ENCODE data around the gene LHFPL4. TPM values are rescaled to one million over a fixed set of nuclear protein-coding genes. Genes with fewer than 3 reads are reported as not detected.
"Not testable (repeated sequence)": the region's sequence is repeated elsewhere in the genome, so short reads cannot be mapped to it uniquely, and the experiment has no call there.

Gene LHFPL4
- polyA plus RNA-seq, result under 1 TPM in 2 of 3 donors, not detected in 1; 0.06 to 0.21 TPM

DNA sequence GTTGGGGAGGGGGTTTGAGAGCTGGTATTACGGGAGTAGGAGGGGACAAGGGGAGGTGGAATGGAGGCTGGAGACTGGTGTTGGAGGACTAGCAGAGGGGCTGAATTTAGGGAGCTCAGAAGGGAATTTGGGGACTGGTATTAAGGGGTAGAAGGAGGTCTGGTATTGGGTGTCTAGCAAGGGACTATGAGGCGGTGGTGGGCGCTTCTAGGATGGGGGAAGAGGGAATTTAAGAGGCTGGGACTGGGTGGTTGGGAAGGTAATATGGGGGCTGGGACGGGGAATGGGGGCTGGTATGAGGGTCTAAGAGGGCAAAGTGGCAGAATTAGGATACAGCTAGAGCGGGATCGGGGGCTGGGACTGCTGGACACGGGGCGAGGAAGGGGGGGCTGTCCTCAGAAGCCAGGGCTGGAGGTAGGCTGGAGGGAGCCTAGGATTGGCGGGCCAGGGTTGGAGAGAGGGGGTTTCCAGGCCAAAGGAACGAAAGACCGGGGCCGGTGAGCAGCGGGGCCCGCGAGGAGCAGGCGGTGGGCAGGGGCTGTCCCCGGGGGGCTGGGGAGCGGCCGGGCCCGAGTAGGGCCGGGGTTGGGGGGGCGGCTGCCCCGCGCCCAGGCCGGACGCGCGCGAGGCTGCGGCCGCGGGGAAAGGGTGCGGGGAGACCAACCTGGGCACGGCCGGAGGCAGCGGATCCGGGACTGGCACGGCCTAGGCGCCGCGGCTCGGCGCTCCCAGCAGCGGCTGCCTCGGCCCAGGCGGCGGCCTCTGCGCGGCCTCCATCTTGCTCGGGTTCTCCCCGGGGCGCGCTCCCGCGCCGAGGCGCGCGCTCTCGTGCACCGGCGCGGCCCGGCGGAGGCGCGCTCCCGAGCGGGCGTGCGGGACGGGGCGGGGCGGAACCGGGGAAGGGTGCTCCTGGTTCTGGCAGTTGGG is at the start of gene LHFPL4:
Gene LHFPL4, minus strand, starts transcription at position 802 of the 927 bp plus-strand sequence. CDS start 1,143 bp downstream, outside the sequence.
- Mint-ChIP-seq H3K27ac (no peak within 1 kb of the TSS), H3K9me3 (peaks cover 0 to 7% (median 0%) of the 10 kb centered on the region in 6 donors), H3K4me3 (peak within 1 kb of the TSS in 1 of 5 donors; percentile 8)

DNA sequence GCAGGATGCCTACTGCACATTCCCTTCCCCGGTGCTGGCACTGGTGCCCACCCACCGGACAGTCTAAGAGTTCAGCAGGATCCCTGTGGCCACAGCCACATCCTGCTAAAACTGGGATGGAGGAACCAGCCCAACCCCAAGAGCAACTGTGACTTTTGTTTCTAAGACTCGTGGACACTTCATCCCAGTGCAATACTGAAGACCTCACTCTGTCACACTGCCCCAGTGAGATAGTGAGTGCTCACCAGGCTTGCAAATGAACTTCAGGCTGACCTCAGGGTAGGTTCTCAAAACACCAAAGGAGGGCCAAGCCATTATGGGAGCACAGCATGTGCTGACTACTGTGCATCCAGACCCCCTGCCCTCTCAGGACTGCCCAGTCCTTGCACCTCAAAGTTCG is 49.0 kb upstream of the LHFPL4 start:
- Mint-ChIP-seq H3K4me3 (no peak overlapping the region), H3K9me3 (peaks cover 0 to 13% (median 3%) of the 10 kb centered on the region in 6 donors), H3K27me3 (ENCODE audit: low read depth in 3 of 3) (peaks cover 9 to 21% (median 18%) of the 10 kb centered on the region in 3 donors), H3K4me1 (peaks cover 2 to 5% of the 10 kb centered on the region in 2 donors), H3K36me3 (peaks cover 0 to 3% (median 0%) of the 10 kb centered on the region in 3 donors), H3K27ac (no peak overlapping the region)
- no peak for DNase-seq

More for the DNA sequence above, at the start of gene LHFPL4:
- peaks cover 0 to 3% (median 0%) of the 10 kb centered on the region in 3 donors for H3K36me3 Mint-ChIP-seq
- no peak for DNase-seq
- H3K4me1 Mint-ChIP-seq, result peaks cover 4 to 6% of the 10 kb centered on the region in 2 donors
- peaks cover 20 to 33% (median 22%) of the 10 kb centered on the region in 3 donors for H3K27me3 Mint-ChIP-seq (ENCODE audit: low read depth in 3 of 3)

DNA sequence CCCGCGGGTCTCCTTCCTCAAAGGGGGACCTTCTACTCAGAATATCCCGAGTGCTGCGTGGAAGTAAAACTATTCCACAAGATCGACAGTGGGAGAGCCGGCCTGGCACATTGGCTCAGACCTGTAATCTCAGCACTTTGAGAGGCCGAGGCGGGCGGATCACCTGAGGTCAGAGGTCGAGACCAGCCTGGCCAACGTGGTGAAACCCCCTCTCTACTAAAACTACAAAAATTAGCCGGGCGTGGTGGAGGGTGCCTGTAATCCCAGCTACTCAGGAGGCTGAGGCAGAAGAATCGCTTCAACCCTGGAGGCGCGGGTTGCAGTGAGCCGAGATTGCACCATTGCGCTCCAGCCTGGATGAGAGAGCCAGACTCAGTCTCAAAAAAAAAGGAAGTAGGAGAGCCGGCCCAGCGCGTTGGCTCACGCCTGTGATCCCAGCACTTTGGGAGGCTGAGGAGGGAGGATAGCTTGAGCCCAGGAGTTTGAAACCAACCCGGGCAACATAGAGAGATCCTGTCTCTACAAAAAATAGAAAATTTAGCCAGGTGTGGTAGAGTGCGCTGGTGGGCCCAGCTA is 47.5 kb upstream of the LHFPL4 start:
- not testable (repeated sequence) for H3K36me3 Mint-ChIP-seq

DNA sequence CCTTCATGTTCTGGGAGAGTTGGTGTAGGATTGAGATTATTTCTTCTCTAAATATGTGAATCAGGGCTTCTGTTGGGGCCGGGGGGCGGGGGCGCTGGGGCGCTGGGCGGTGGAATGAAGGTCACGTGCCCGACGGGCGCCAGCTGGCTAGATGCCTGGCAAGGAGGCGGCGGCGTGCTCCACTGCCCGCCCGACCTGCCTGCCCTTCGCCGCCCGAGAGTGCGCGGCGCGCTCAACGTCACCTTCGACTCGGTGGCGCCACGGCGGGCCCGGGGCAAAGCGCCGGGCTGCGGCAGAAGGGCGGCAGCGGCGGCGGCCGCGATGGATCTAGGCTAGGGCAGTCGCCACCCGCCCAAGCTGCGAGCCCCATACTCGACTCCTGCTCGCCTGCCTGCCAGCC is 47.0 kb upstream of the LHFPL4 start:
- Mint-ChIP-seq H3K4me3 (peak overlapping the region in 3 of 5 donors; percentile 46 to 65 (median 56)), H3K9me3 (peaks cover 0 to 6% (median 3%) of the 10 kb centered on the region in 6 donors), H3K27ac (no peak overlapping the region), H3K36me3 (peaks cover 0 to 3% (median 0%) of the 10 kb centered on the region in 3 donors), H3K27me3 (ENCODE audit: low read depth in 3 of 3) (peaks cover 9 to 27% (median 21%) of the 10 kb centered on the region in 3 donors), H3K4me1 (peaks cover 2 to 5% of the 10 kb centered on the region in 2 donors)
- peak in 1 of 3 donors; percentile 4 for DNase-seq

More for the DNA sequence above, 47.5 kb upstream of the LHFPL4 start:
- not testable (repeated sequence) for H3K4me1 Mint-ChIP-seq, DNase-seq, H3K9me3 Mint-ChIP-seq, H3K4me3 Mint-ChIP-seq, H3K27ac Mint-ChIP-seq
- peaks cover 8 to 24% (median 21%) of the 10 kb centered on the region in 3 donors for H3K27me3 Mint-ChIP-seq (ENCODE audit: low read depth in 3 of 3)

DNA sequence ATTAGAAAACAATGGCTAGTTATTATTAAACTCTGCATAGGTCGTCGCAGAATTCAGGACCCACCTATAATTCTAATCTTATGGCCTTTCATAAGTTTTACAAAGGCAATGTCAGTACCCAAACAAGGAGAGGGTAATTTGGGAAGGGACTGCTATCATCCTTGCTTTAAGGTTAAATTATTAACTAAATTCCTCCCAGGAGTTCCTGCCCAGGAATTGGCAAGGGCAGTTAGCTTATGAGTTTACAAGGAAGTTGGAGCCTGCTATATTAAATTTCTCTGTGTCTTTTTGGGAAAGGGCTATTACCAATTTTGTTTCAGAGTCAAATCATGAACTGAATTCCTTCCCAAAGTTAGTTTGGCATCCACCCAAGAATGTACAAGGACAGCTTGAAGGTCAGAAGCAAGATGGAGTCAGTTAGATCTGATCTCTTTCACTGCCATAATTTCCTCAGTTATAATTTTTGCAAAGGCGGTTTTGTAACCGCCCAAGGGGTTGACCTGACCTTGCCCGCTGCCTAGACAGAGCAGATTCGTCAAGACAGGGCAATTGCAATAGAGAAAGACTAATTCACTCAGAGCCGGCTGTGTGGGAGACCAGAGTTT is 45.3 kb upstream of the LHFPL4 start:
- Mint-ChIP-seq H3K4me1 (peaks cover 2 to 5% of the 10 kb centered on the region in 2 donors), H3K9me3 (peaks cover 0 to 2% (median 0%) of the 10 kb centered on the region in 6 donors), H3K27ac (no peak overlapping the region), H3K27me3 (ENCODE audit: low read depth in 3 of 3) (peaks cover 9 to 28% (median 18%) of the 10 kb centered on the region in 3 donors), H3K4me3 (no peak overlapping the region), H3K36me3 (peaks cover 0 to 3% (median 0%) of the 10 kb centered on the region in 3 donors)
- DNase-seq, result no peak

DNA sequence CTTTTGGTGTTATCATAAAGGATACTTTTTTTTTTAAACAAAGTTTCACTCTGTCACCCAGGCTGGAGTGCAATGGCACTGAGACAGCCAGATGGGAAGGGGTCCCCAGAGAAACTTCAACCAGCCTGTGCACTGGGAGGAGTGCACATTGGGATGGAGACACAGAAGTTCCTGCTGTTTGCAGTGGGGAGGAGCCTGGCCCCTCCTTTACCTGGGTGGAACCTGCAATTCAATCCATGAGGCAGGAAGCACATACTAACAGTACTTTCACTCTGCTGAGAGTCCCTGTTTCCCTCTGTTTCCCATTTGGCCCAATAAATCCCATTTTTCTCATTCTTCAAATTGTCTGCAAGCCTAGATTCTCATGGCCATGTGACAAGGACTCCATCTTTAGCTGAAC is 42.3 kb upstream of the LHFPL4 start:
- Mint-ChIP-seq H3K36me3 (peaks cover 0 to 3% (median 0%) of the 10 kb centered on the region in 3 donors), H3K9me3 (no peaks in the 10 kb centered on the region), H3K4me1 (peaks cover 2 to 5% of the 10 kb centered on the region in 2 donors), H3K27me3 (ENCODE audit: low read depth in 3 of 3) (peaks cover 6 to 28% (median 11%) of the 10 kb centered on the region in 3 donors), H3K4me3 (no peak overlapping the region), H3K27ac (no peak overlapping the region)
- DNase-seq, result no peak

DNA sequence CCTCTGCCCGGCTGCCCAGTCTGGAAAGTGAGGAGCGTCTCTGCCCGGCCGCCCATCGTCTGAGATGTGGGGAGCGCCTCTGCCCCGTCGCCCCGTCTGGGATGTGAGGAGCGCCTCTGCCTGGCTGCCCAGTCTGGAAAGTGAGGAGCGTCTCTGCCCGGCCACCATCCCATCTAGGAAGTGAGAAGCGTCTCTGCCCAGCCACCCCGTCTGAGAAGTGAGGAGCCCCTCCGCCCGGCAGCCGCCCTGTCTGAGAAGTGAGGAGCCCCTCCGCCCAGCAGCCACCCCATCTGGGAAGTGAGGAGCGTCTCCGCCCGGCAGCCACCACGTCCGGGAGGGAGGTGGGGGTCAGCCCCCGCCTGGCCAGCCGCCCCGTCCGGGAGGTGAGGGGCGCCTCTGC is 38.2 kb upstream of the LHFPL4 start:
- H3K27ac Mint-ChIP-seq, H3K9me3 Mint-ChIP-seq, H3K36me3 Mint-ChIP-seq, DNase-seq, H3K4me1 Mint-ChIP-seq, H3K4me3 Mint-ChIP-seq: not testable (repeated sequence)
- H3K27me3 Mint-ChIP-seq (ENCODE audit: low read depth in 3 of 3), result peaks cover 2 to 10% (median 4%) of the 10 kb centered on the region in 3 donors

DNA sequence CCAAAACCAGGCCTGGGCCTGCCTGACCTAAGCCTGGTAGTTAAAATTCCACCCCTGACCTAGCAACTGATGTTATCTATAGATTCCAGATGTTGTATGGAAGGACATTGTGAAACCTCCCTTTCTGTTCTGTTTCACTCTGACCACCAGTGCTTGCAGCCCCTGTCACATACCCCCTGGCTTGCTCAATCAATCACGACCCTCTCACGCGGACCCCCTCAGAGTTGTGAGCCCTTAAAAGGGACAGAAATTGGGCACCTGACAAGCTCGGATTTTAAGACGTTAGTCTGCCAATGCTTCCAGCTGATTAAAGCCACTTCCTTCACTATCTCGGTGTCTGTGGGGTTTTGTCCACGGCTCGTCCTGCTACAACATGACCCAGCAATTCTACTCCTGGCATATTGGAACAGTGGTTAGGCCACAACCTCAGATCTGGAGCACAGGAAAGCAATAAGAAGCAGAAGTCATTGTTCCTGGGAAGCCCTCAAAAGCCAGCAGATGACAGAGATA is 36.7 kb upstream of the LHFPL4 start:
- Mint-ChIP-seq H3K27ac (no peak overlapping the region), H3K4me3 (no peak overlapping the region), H3K4me1 (no peaks in the 10 kb centered on the region), H3K36me3 (no peaks in the 10 kb centered on the region), H3K9me3 (no peaks in the 10 kb centered on the region), H3K27me3 (ENCODE audit: low read depth in 3 of 3) (peaks cover 1 to 6% (median 2%) of the 10 kb centered on the region in 3 donors)
- no peak for DNase-seq

DNA sequence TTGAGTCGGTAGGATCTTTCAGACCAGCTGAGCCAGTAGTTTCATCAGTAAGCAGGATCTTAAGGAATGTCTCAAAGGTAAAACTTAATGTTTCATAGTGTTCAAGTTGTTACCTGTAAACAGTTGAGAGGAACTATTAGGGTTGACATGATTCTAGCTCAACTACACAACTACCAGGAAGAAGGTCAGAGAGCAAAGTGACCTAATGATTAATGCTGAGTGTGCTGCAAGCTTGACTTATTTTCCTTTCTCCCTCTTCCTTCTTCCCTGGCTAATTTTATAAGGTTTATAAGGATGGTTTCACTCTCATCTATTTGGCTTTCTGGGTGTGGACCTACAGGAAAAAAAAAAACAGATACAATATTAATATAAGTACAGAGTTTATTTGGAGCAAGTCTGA is 30.2 kb upstream of the LHFPL4 start:
- no peaks in the 10 kb centered on the region for H3K36me3 Mint-ChIP-seq
- H3K27me3 Mint-ChIP-seq (ENCODE audit: low read depth in 3 of 3), result peaks cover 0 to 12% (median 2%) of the 10 kb centered on the region in 3 donors
- H3K27ac Mint-ChIP-seq, result no peak overlapping the region
- no peak overlapping the region for H3K4me3 Mint-ChIP-seq
- peaks cover 0 to 1% (median 0%) of the 10 kb centered on the region in 6 donors for H3K9me3 Mint-ChIP-seq
- DNase-seq, result no peak
- no peaks in the 10 kb centered on the region for H3K4me1 Mint-ChIP-seq

DNA sequence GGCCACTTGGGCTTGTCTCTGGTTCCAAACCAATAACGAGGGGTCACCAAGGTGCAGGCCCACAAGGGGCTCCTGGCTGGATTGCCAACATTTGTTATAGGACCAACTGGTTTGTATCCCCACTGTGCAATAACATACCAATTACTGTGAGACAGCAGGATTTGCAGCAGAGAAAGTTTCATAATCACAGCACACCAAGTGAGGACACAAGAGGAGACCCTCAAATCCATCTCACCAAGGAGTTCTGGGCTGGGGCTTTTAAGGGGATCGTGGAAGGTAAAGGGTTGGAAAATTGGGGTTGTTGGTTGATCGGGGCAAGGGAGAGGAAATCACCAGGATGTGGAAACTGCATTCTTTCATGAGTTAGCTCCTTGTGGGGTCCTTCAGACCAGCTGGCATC is 29.7 kb upstream of the LHFPL4 start:
- H3K4me3 Mint-ChIP-seq, result no peak overlapping the region
- H3K4me1 Mint-ChIP-seq, result no peaks in the 10 kb centered on the region
- peaks cover 0 to 12% (median 2%) of the 10 kb centered on the region in 3 donors for H3K27me3 Mint-ChIP-seq (ENCODE audit: low read depth in 3 of 3)
- H3K36me3 Mint-ChIP-seq, result no peaks in the 10 kb centered on the region
- H3K27ac Mint-ChIP-seq, result no peak overlapping the region
- DNase-seq, result no peak
- peaks cover 0 to 1% (median 0%) of the 10 kb centered on the region in 6 donors for H3K9me3 Mint-ChIP-seq

DNA sequence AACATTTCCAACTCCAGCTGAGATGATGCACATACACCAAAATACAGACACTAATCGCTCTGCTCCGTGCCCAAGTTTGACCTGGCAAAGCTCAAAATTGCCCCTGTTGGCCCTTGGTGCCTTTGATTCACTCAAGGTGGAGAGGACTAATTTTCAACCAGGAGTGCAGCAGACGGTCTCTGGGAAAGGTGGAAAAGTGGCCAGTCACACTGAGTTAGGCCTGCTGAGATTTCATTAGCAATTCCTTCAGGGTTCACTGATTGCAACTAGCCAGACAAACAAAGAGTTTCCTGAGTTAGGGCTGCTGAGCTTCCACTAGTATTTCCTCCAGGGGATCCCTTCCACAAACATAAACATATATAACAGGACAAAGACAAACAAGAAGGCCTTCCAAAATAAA is 28.7 kb upstream of the LHFPL4 start:
- Mint-ChIP-seq H3K4me3 (no peak overlapping the region), H3K4me1 (no peaks in the 10 kb centered on the region), H3K36me3 (no peaks in the 10 kb centered on the region), H3K27ac (no peak overlapping the region), H3K9me3 (peaks cover 0 to 1% (median 0%) of the 10 kb centered on the region in 6 donors), H3K27me3 (ENCODE audit: low read depth in 3 of 3) (peaks cover 0 to 12% (median 2%) of the 10 kb centered on the region in 3 donors)
- DNase-seq, result no peak

DNA sequence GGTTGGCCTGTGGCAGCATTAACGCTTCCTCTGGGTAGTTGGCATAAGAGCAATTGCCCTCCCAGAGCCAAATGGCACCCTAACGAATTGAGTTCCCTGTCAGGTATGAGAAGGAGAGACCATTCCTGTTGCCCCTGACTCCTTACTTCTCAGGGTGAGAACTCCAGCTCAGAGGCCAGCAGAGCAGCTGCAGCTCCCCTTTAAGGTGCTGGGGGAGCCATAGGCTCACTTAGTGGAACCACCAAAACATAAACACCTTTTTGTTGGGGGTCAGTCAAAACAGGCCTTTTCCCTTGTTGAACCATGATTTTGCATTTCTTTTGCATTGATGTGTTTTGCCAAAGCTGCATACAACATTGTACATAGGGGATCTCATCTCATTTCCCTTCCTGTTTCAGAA is 28.1 kb upstream of the LHFPL4 start:
- no peaks in the 10 kb centered on the region for H3K4me1 Mint-ChIP-seq
- H3K9me3 Mint-ChIP-seq, result peaks cover 0 to 1% (median 0%) of the 10 kb centered on the region in 6 donors
- H3K27me3 Mint-ChIP-seq (ENCODE audit: low read depth in 3 of 3), result peaks cover 0 to 9% (median 2%) of the 10 kb centered on the region in 3 donors
- no peaks in the 10 kb centered on the region for H3K36me3 Mint-ChIP-seq
- no peak for DNase-seq
- no peak overlapping the region for H3K27ac Mint-ChIP-seq
- H3K4me3 Mint-ChIP-seq, result no peak overlapping the region

DNA sequence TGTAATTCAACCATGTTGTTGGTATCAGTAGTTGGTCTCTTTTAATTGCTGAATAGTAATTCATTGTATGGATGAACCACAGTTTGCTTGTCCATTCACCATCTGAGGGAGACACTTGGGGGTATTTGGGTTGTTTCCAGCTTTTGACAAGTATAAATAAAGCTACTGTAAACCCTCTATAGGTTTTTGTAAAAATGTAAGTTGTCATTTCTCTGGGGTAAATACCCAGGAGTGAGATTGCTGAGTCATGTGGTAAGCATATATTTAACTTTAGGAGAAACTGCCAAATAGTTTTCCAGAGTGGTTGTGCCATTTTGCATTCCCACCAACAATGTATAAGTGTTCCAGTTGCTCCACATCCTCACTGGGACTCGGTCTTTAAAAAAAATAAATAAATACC is 15.4 kb upstream of the LHFPL4 start:
- Mint-ChIP-seq H3K4me1 (no peaks in the 10 kb centered on the region), H3K27me3 (ENCODE audit: low read depth in 3 of 3) (peaks cover 3 to 10% (median 4%) of the 10 kb centered on the region in 3 donors), H3K4me3 (no peak overlapping the region), H3K9me3 (peaks cover 0 to 6% (median 5%) of the 10 kb centered on the region in 6 donors), H3K36me3 (peaks cover 0 to 5% (median 0%) of the 10 kb centered on the region in 3 donors), H3K27ac (no peak overlapping the region)
- DNase-seq, result no peak
